ENCODE measurements around the gene FHOD3. TPM values are rescaled to one million over a fixed set of nuclear protein-coding genes. Genes with fewer than 3 reads are reported as not detected.
"Not testable (repeated sequence)": the region's sequence is repeated elsewhere in the genome, so short reads cannot be mapped to it uniquely, and the experiment has no call there.

The FHOD3 gene
- total RNA-seq, 1 donor from 2014 or later = 8.9 TPM

DNA sequence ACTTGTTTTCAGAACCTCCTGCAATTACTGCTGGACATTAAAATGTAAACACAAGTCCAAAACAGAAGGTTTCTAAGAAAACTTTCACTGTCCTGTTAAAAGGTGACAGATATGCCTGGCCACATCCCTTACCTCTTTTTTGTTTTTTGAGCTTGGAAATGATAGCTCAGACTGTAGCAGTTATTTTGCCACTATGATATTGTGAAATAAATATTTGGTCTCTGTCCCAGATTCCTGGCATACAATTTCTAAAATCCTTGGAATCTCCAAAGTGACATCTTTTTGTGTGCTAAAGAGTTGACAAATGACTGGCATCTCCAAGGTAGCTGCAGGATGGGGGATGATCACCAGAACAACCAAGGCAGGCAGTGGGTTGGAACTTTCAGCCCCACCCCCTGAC, 514.4 kb downstream of the FHOD3 start:
- Mint-ChIP-seq H3K27me3 (ENCODE audit: low read depth) (no peaks in the 10 kb centered on the region), H3K4me3 (ENCODE audit: unreplicated experiment) (no peak overlapping the region), H3K27ac (ENCODE audit: unreplicated experiment) (no peak overlapping the region), H3K4me1 (ENCODE audit: low read depth) (peaks cover 28% of the 10 kb centered on the region), H3K36me3 (ENCODE audit: low read depth) (peaks cover 22% of the 10 kb centered on the region), H3K9me3 (ENCODE audit: low read depth) (no peaks in the 10 kb centered on the region)
- TF ChIP-seq, protein P1, sequence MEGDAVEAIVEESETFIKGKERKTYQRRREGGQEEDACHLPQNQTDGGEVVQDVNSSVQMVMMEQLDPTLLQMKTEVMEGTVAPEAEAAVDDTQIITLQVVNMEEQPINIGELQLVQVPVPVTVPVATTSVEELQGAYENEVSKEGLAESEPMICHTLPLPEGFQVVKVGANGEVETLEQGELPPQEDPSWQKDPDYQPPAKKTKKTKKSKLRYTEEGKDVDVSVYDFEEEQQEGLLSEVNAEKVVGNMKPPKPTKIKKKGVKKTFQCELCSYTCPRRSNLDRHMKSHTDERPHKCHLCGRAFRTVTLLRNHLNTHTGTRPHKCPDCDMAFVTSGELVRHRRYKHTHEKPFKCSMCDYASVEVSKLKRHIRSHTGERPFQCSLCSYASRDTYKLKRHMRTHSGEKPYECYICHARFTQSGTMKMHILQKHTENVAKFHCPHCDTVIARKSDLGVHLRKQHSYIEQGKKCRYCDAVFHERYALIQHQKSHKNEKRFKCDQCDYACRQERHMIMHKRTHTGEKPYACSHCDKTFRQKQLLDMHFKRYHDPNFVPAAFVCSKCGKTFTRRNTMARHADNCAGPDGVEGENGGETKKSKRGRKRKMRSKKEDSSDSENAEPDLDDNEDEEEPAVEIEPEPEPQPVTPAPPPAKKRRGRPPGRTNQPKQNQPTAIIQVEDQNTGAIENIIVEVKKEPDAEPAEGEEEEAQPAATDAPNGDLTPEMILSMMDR (IDR thresholded peaks at IDR 0.05) = no peak
- DNase-seq (ENCODE audit: low spot score) = no peak

DNA sequence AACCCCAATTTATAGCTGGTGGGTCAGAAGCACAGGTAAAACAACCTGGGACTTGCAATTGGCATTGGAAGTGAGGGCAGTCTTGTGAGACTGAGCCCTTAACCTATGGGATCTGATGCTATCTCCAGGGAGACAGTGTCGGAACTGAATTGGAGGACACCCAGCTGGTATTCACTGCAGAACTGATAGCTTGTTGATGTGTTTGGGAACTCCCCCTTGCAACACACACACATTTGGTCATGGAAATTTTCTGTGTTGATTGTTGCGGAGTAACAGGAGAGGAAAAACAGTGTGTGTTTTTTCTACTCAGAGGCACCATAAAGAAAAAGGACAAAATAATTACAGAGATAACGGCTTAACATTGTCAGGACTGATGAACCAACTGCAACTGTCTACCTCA, 515.2 kb downstream of the FHOD3 start:
- H3K27ac Mint-ChIP-seq (ENCODE audit: unreplicated experiment) = no peak overlapping the region
- H3K4me1 Mint-ChIP-seq (ENCODE audit: low read depth) = peaks cover 28% of the 10 kb centered on the region
- no peak for DNase-seq (ENCODE audit: low spot score)
- H3K9me3 Mint-ChIP-seq (ENCODE audit: low read depth) = no peaks in the 10 kb centered on the region
- peaks cover 16% of the 10 kb centered on the region for H3K36me3 Mint-ChIP-seq (ENCODE audit: low read depth)
- TF ChIP-seq, protein P1 (IDR thresholded peaks at IDR 0.05) = no peak
- H3K27me3 Mint-ChIP-seq (ENCODE audit: low read depth) = no peaks in the 10 kb centered on the region
- no peak overlapping the region for H3K4me3 Mint-ChIP-seq (ENCODE audit: unreplicated experiment)

DNA sequence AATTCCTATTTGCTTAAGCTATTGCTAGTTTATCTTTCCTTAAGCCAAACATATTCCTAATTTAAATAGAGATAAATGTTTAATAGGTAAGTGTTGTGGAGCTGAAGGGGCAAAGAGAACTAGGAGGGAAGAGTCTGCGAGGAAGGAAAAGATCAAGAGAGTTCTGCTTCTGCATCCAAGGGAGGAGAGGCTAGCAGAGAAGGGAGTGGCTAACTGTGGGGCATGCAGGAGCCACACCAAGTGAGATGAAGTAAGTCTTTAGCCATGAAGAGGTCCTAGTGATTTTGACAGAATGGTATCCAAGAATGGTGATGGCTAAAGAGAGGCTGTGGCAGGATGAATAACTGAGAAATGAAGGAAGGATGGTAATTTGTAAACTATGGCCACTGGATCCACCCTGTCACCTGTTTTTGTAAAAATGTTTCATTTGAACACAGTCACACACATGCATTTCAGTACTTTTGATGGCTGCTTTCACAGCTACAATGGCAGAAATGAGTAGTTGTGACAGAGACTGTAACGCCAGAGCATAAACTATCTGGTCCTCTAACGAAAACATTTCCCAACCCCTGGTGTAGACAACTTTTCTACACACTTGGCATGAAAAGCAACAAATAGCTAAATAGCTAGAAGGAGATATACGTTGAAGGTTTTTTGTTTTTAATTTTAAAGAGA, 515.7 kb downstream of the FHOD3 start:
- H3K27ac Mint-ChIP-seq (ENCODE audit: unreplicated experiment) = no peak overlapping the region
- peaks cover 15% of the 10 kb centered on the region for H3K36me3 Mint-ChIP-seq (ENCODE audit: low read depth)
- no peak overlapping the region for H3K4me3 Mint-ChIP-seq (ENCODE audit: unreplicated experiment)
- TF ChIP-seq, protein P1 (IDR thresholded peaks at IDR 0.05) = no peak
- H3K4me1 Mint-ChIP-seq (ENCODE audit: low read depth) = peaks cover 26% of the 10 kb centered on the region
- no peak for DNase-seq (ENCODE audit: low spot score)
- no peaks in the 10 kb centered on the region for H3K9me3 Mint-ChIP-seq (ENCODE audit: low read depth)
- H3K27me3 Mint-ChIP-seq (ENCODE audit: low read depth) = no peaks in the 10 kb centered on the region

DNA sequence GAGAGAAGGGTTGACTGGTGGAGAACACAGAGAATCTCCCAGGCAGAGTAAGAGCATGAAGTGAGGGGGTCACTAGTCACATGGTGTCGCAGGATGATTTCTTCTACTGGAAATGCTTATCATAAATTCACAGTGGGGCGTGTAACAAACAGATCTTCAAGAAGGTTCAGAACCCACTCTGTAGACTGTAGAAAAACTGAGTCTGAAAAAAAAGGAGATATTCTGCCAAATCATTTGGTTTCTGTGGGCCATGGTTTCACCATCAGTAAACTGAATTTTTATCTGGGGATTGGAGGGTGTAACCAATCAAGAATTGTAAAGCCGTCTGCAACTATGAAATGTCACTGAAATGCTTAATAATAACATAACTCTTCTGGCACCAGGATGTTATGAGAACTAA, 516.3 kb downstream of the FHOD3 start:
- Mint-ChIP-seq H3K9me3 (ENCODE audit: low read depth) (no peaks in the 10 kb centered on the region), H3K27ac (ENCODE audit: unreplicated experiment) (no peak overlapping the region), H3K4me3 (ENCODE audit: unreplicated experiment) (no peak overlapping the region), H3K27me3 (ENCODE audit: low read depth) (no peaks in the 10 kb centered on the region), H3K36me3 (ENCODE audit: low read depth) (peaks cover 15% of the 10 kb centered on the region), H3K4me1 (ENCODE audit: low read depth) (peaks cover 20% of the 10 kb centered on the region)
- no peak for DNase-seq (ENCODE audit: low spot score)
- TF ChIP-seq, protein P1 (IDR thresholded peaks at IDR 0.05) = no peak

DNA sequence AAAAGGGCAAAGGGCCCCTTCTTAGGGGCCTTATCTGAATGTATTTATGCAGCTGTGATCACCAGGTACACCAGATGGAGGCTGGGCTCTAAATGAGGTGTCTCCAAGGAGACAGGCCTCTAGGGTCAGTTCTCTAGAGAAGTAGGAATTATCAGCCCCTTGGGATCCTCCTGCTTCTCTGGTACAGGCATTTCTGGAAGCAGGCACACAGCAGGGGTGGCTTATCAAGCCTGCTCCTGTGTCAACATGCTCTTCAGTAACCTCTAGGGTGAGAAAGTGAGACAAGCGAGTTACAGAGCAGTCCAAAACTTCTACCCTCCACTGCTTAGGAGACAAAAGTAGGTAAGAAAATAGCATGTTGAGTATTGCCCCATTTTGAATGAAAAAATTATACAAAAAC, 517.5 kb downstream of the FHOD3 start:
- H3K27ac Mint-ChIP-seq (ENCODE audit: unreplicated experiment) = no peak overlapping the region

DNA sequence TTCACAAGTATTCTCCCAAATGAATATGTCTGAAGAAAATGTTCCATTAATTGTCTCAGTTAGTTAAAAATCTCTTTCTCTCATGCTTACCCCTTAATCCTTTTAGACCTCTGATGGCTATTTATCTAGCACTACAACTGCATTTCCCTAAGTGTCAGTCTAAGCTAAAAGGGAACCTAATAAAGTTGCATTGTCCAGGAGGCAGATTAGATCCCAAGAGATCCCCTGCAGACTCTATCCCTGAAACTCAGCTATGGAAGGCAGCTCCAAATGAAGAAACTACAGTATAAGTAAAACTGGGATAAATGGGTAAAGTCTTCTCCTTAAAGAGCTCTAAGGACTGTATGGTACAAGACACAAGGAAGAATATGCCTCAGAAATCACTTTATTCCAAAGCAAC, 518.6 kb downstream of the FHOD3 start:
- not testable (repeated sequence) for H3K27me3 Mint-ChIP-seq (ENCODE audit: low read depth); H3K9me3 Mint-ChIP-seq (ENCODE audit: low read depth); H3K27ac Mint-ChIP-seq (ENCODE audit: unreplicated experiment); H3K4me3 Mint-ChIP-seq (ENCODE audit: unreplicated experiment); DNase-seq (ENCODE audit: low spot score)
- peaks cover 12% of the 10 kb centered on the region for H3K4me1 Mint-ChIP-seq (ENCODE audit: low read depth)
- H3K36me3 Mint-ChIP-seq (ENCODE audit: low read depth) = peaks cover 15% of the 10 kb centered on the region

More for the DNA sequence above, 517.5 kb downstream of the FHOD3 start:
- H3K4me1 Mint-ChIP-seq (ENCODE audit: low read depth) = peaks cover 12% of the 10 kb centered on the region
- no peaks in the 10 kb centered on the region for H3K9me3 Mint-ChIP-seq (ENCODE audit: low read depth)
- no peak overlapping the region for H3K4me3 Mint-ChIP-seq (ENCODE audit: unreplicated experiment)
- DNase-seq (ENCODE audit: low spot score) = no peak
- TF ChIP-seq, protein P1 (IDR thresholded peaks at IDR 0.05) = no peak
- H3K27me3 Mint-ChIP-seq (ENCODE audit: low read depth) = no peaks in the 10 kb centered on the region
- peaks cover 15% of the 10 kb centered on the region for H3K36me3 Mint-ChIP-seq (ENCODE audit: low read depth)

Data from chondrocyte (in vitro differentiated cells).